IPS DF 6.9 (cell line): ENCODE data around the gene PADI3.

Experiments
- DNase-seq: peaks from one replicate; pipeline ENCODE4 v3.0.0-alpha.2; 2013; ENCODE audit warnings: low read depth, low spot score
- H3K27ac ChIP-seq: one replicate; pipeline ENCODE4 v1.5.1; 2013; ENCODE audit warnings: low read length, control low read depth
- H3K27me3 ChIP-seq: 2 replicates; pipeline ENCODE4 v1.6.1; 2013; ENCODE audit warnings: mild to moderate bottlenecking, low read length; ENCODE audit not compliant: control insufficient read depth, insufficient read depth
- H3K36me3 ChIP-seq: 2 replicates; pipeline ENCODE4 v1.6.1; 2013; ENCODE audit warnings: low read length; ENCODE audit not compliant: control insufficient read depth, insufficient read depth
- H3K4me1 ChIP-seq: 2 replicates; pipeline ENCODE4 v1.6.1; 2013; ENCODE audit warnings: low read length; ENCODE audit not compliant: control insufficient read depth, insufficient read depth
- H3K4me3 ChIP-seq: 2 replicates; pipeline ENCODE4 v1.5.1; 2013; ENCODE audit warnings: mild to moderate bottlenecking, low read length
- H3K9me3 ChIP-seq: 2 replicates; pipeline ENCODE4 v1.6.1; 2013; ENCODE audit warnings: low read length, inconsistent platforms; ENCODE audit not compliant: control insufficient read depth, insufficient read depth
- WGBS: extraction: QIAGEN DNeasy Blood & Tissue Kit; methylation state at CpG from one replicate; pipeline ENCODE4 v1.1.7; 2013; ENCODE audit warnings: mixed read lengths, missing lambda C conversion rate; ENCODE audit not compliant: insufficient read length, insufficient coverage; 5-methylcytosine and 5-hydroxymethylcytosine counted together

The PADI3 gene

GRCh38 chr1:17216078-17216477, 32.8 kb upstream of the PADI3 start:
- no peak for DNase-seq
- peaks cover 5% of the 10 kb centered on the region for H3K4me1 ChIP-seq
- H3K36me3 ChIP-seq = no peaks in the 10 kb centered on the region
- H3K27me3 ChIP-seq = no peaks in the 10 kb centered on the region
- H3K27ac ChIP-seq = no peak overlapping the region
- no peak overlapping the region for H3K4me3 ChIP-seq
- WGBS = no CpG with 5 or more reads among the region's 5 CpGs
- H3K9me3 ChIP-seq = no peaks in the 10 kb centered on the region

GRCh38 chr1:17217607-17218006, 31.3 kb upstream of the PADI3 start:
- Histone ChIP-seq H3K27me3 (no peaks in the 10 kb centered on the region), H3K9me3 (no peaks in the 10 kb centered on the region)
- no CpG with 5 or more reads among the region's 3 CpGs for WGBS

GRCh38 chr1:17218939-17219338, 30.0 kb upstream of the PADI3 start:
- Histone ChIP-seq H3K9me3 (no peaks in the 10 kb centered on the region), H3K36me3 (no peaks in the 10 kb centered on the region), H3K27me3 (no peaks in the 10 kb centered on the region), H3K27ac (no peak overlapping the region), H3K4me1 (peaks cover 2% of the 10 kb centered on the region), H3K4me3 (no peak overlapping the region)
- no CpG with 5 or more reads among the region's 7 CpGs for WGBS
- no peak for DNase-seq

More at GRCh38 chr1:17217607-17218006, 31.3 kb upstream of the PADI3 start:
- Histone ChIP-seq H3K4me1 (peaks cover 4% of the 10 kb centered on the region), H3K36me3 (no peaks in the 10 kb centered on the region), H3K4me3 (no peak overlapping the region), H3K27ac (no peak overlapping the region)
- no peak for DNase-seq

GRCh38 chr1:17220287-17220686, 28.6 kb upstream of the PADI3 start:
- H3K9me3 ChIP-seq = no peaks in the 10 kb centered on the region
- no CpG with 5 or more reads among the region's 3 CpGs for WGBS
- DNase-seq = no peak
- no peaks in the 10 kb centered on the region for H3K36me3 ChIP-seq
- no peaks in the 10 kb centered on the region for H3K27me3 ChIP-seq
- no peak overlapping the region for H3K27ac ChIP-seq
- H3K4me1 ChIP-seq = no peaks in the 10 kb centered on the region
- no peak overlapping the region for H3K4me3 ChIP-seq

- no peak overlapping the region for H3K4me3 ChIP-seq
- no peaks in the 10 kb centered on the region for H3K4me1 ChIP-seq
- no peak overlapping the region for H3K27ac ChIP-seq
- H3K27me3 ChIP-seq = no peaks in the 10 kb centered on the region
- H3K9me3 ChIP-seq = no peaks in the 10 kb centered on the region
- H3K36me3 ChIP-seq = no peaks in the 10 kb centered on the region
- WGBS = 100% methylated on average over 2 of the region's 14 CpGs
- no peak for DNase-seq
Observed at GRCh38 chr1:17222557-17222956, 26.3 kb upstream of the PADI3 start.

- no peaks in the 10 kb centered on the region for H3K27me3 ChIP-seq
- no peaks in the 10 kb centered on the region for H3K4me1 ChIP-seq
- no peak for DNase-seq
- H3K4me3 ChIP-seq = no peak overlapping the region
- no peak overlapping the region for H3K27ac ChIP-seq
- no peaks in the 10 kb centered on the region for H3K36me3 ChIP-seq
- H3K9me3 ChIP-seq = no peaks in the 10 kb centered on the region
- WGBS = no CpG with 5 or more reads among the region's 4 CpGs
Observed at GRCh38 chr1:17224434-17224833, 24.5 kb upstream of the PADI3 start.

- H3K36me3 ChIP-seq = no peaks in the 10 kb centered on the region
- H3K27ac ChIP-seq = no peak overlapping the region
- no CpG with 5 or more reads among the region's 6 CpGs for WGBS
- no peaks in the 10 kb centered on the region for H3K9me3 ChIP-seq
- DNase-seq = no peak
- no peaks in the 10 kb centered on the region for H3K4me1 ChIP-seq
- no peak overlapping the region for H3K4me3 ChIP-seq
- no peaks in the 10 kb centered on the region for H3K27me3 ChIP-seq
Observed at GRCh38 chr1:17225140-17225539, 23.8 kb upstream of the PADI3 start.

GRCh38 chr1:17227358-17227915, 21.5 kb upstream of the PADI3 start:
- H3K4me3 ChIP-seq = no peak overlapping the region
- H3K27ac ChIP-seq = no peak overlapping the region
- H3K4me1 ChIP-seq = no peaks in the 10 kb centered on the region
- H3K27me3 ChIP-seq = no peaks in the 10 kb centered on the region
- no CpG with 5 or more reads among the region's 7 CpGs for WGBS
- no peaks in the 10 kb centered on the region for H3K9me3 ChIP-seq
- H3K36me3 ChIP-seq = no peaks in the 10 kb centered on the region
- DNase-seq = no peak

GRCh38 chr1:17228619-17229018, 20.3 kb upstream of the PADI3 start:
- Histone ChIP-seq H3K4me3 (no peak overlapping the region), H3K9me3 (no peaks in the 10 kb centered on the region), H3K4me1 (no peaks in the 10 kb centered on the region), H3K27me3 (no peaks in the 10 kb centered on the region), H3K36me3 (no peaks in the 10 kb centered on the region), H3K27ac (no peak overlapping the region)
- no peak for DNase-seq
- WGBS = no CpG with 5 or more reads among the region's 8 CpGs

- WGBS = no CpG with 5 or more reads among the region's 6 CpGs
- no peaks in the 10 kb centered on the region for H3K9me3 ChIP-seq
- no peaks in the 10 kb centered on the region for H3K36me3 ChIP-seq
- no peaks in the 10 kb centered on the region for H3K4me1 ChIP-seq
- H3K27me3 ChIP-seq = no peaks in the 10 kb centered on the region
- no peak for DNase-seq
- no peak overlapping the region for H3K4me3 ChIP-seq
- no peak overlapping the region for H3K27ac ChIP-seq
Observed at GRCh38 chr1:17229379-17229778, 19.5 kb upstream of the PADI3 start.

- Histone ChIP-seq H3K27me3 (no peaks in the 10 kb centered on the region), H3K36me3 (no peaks in the 10 kb centered on the region), H3K4me3 (no peak overlapping the region), H3K27ac (no peak overlapping the region), H3K4me1 (no peaks in the 10 kb centered on the region), H3K9me3 (no peaks in the 10 kb centered on the region)
- no CpG with 5 or more reads among the region's 10 CpGs for WGBS
- no peak for DNase-seq
Observed at GRCh38 chr1:17230106-17230505, 18.8 kb upstream of the PADI3 start.
